Tibial nerve (tissue), 4 donors: ENCODE measurements around the gene MALRD1.

Experiments used
- CTCF ChIP-seq, 5 experiments: fragments of 200-600 bp in 3 of 5; fragments of 450-650 bp in 2 of 5; sonication (generic) in 3 of 5; IDR thresholded peaks; one replicate each; pipeline ENCODE4 v1.5.1; 2016 to 2019; ENCODE audit warnings: antibody characterized with exemption in 5 of 5, mild to moderate bottlenecking in 3 of 5, moderate library complexity in 2 of 5
- EP300 ChIP-seq, 2 donors: sonication (generic); formaldehyde crosslinking; IDR thresholded peaks; one replicate each; pipeline ENCODE4 v1.6.1; 2017; ENCODE audit warnings: antibody characterized with exemption in 2 of 2, mild to moderate bottlenecking in 1 of 2
- POLR2A ChIP-seq, 2 donors: fragments of 450-650 bp; IDR thresholded peaks; one replicate each; pipeline ENCODE4 v1.6.1; 2017; ENCODE audit warnings: antibody characterized with exemption in 2 of 2, mild to moderate bottlenecking in 2 of 2, moderate library complexity in 2 of 2

- TF ChIP-seq CTCF (IDR thresholded peaks at IDR 0.05), result no peak
- no peak for TF ChIP-seq POLR2A (IDR thresholded peaks at IDR 0.05)
- peak in 1 of 2 donors; percentile 31 for TF ChIP-seq EP300 (IDR thresholded peaks at IDR 0.05)
Observed at GRCh38 chr10:19003341-19003740, 45.3 kb upstream of the MALRD1 start.
